Brain microvascular endothelial cell (primary cell): Measurements from ENCODE around the gene RBPMS2.

Source experiments
- DNase-seq: peaks from one replicate; pipeline ENCODE4 v3.0.0-alpha.2; 2020
- H3K27ac ChIP-seq: fragments of 250-450 bp; sonication (Bioruptor Pico); 2 replicates; pipeline ENCODE4 v1.5.1; 2020; ENCODE audit warnings: mild to moderate bottlenecking, moderate library complexity
- H3K27me3 ChIP-seq: fragments of 250-450 bp; sonication (Bioruptor Pico); replicated peaks from 2 replicates; pipeline ENCODE4 v1.5.1; 2020; ENCODE audit warnings: mild to moderate bottlenecking
- H3K36me3 ChIP-seq: fragments of 250-450 bp; sonication (Bioruptor Pico); replicated peaks from 2 replicates; pipeline ENCODE4 v1.5.1; 2020; ENCODE audit warnings: mild to moderate bottlenecking
- H3K4me3 ChIP-seq: 2 replicates; pipeline ENCODE4 v1.5.1; 2011; ENCODE audit warnings: low read depth, mild to moderate bottlenecking, control low read depth, low read length, moderate library complexity
- CTCF ChIP-seq: IDR thresholded peaks from 2 replicates; pipeline ENCODE4 v1.5.1; 2011; ENCODE audit warnings: low read depth, mild to moderate bottlenecking, moderate library complexity, low read length, control low read depth, inconsistent platforms; ENCODE audit errors: missing control alignments
- in situ Hi-C: cut with HindIII; loops from 2 replicates; pipeline ENCODE4 v1.10.0; 2017; ENCODE audit warnings: low sequenced_read_pairs, low pct_ligation_motif_present

The RBPMS2 gene

GRCh38 chr15:64773606-64774005, 1.8 kb downstream of the RBPMS2 start:
- Histone ChIP-seq H3K27ac (no peak overlapping the region), H3K36me3 (no peaks in the 10 kb centered on the region), H3K4me3 (no peak overlapping the region), H3K27me3 (no peaks in the 10 kb centered on the region)
- no peak for TF ChIP-seq CTCF
- DNase-seq = no peak
- in situ Hi-C loops = no loop called here

- in situ Hi-C loops = no loop called here
- H3K27ac ChIP-seq = no peak overlapping the region
- H3K27me3 ChIP-seq = no peaks in the 10 kb centered on the region
- no peak for DNase-seq
- H3K36me3 ChIP-seq = no peaks in the 10 kb centered on the region
- H3K4me3 ChIP-seq = no peak overlapping the region
- TF ChIP-seq CTCF = no peak
Observed at GRCh38 chr15:64772964-64773363, 2.4 kb downstream of the RBPMS2 start.

- H3K27me3 ChIP-seq = no peaks in the 10 kb centered on the region
- H3K27ac ChIP-seq = no peak overlapping the region
- no peaks in the 10 kb centered on the region for H3K36me3 ChIP-seq
- DNase-seq = no peak
- no peak for TF ChIP-seq CTCF
- in situ Hi-C loops = no loop called here
- no peak overlapping the region for H3K4me3 ChIP-seq
Observed at GRCh38 chr15:64772488-64772887, 2.9 kb downstream of the RBPMS2 start.

- in situ Hi-C loops = no loop called here
- H3K27me3 ChIP-seq = no peaks in the 10 kb centered on the region
- no peak for TF ChIP-seq CTCF
- H3K4me3 ChIP-seq = no peak overlapping the region
- H3K27ac ChIP-seq = no peak overlapping the region
- no peaks in the 10 kb centered on the region for H3K36me3 ChIP-seq
- DNase-seq = no peak
Observed at GRCh38 chr15:64770626-64771025, 4.8 kb downstream of the RBPMS2 start.

GRCh38 chr15:64767203-64767602, 8.2 kb downstream of the RBPMS2 start:
- in situ Hi-C loops = no loop called here
- no peak overlapping the region for H3K27ac ChIP-seq
- no peak for DNase-seq
- H3K27me3 ChIP-seq = no peaks in the 10 kb centered on the region
- H3K4me3 ChIP-seq = no peak overlapping the region
- no peaks in the 10 kb centered on the region for H3K36me3 ChIP-seq
- TF ChIP-seq CTCF = no peak

GRCh38 chr15:64766058-64766457, 9.3 kb downstream of the RBPMS2 start:
- in situ Hi-C loops = no loop called here
- Histone ChIP-seq H3K36me3 (no peaks in the 10 kb centered on the region), H3K27ac (no peak overlapping the region), H3K27me3 (no peaks in the 10 kb centered on the region), H3K4me3 (no peak overlapping the region)
- no peak for TF ChIP-seq CTCF
- no peak for DNase-seq
